ENCODE measurements around the gene CLBA1. TPM values are rescaled to one million over a fixed set of nuclear protein-coding genes. Genes with fewer than 3 reads are reported as not detected.

CLBA1 gene
- total and polyA plus RNA-seq, 2 donors (not counting 1 experiment from before 2014, with no cell fraction given): 11.3 to 11.7 TPM

DNA sequence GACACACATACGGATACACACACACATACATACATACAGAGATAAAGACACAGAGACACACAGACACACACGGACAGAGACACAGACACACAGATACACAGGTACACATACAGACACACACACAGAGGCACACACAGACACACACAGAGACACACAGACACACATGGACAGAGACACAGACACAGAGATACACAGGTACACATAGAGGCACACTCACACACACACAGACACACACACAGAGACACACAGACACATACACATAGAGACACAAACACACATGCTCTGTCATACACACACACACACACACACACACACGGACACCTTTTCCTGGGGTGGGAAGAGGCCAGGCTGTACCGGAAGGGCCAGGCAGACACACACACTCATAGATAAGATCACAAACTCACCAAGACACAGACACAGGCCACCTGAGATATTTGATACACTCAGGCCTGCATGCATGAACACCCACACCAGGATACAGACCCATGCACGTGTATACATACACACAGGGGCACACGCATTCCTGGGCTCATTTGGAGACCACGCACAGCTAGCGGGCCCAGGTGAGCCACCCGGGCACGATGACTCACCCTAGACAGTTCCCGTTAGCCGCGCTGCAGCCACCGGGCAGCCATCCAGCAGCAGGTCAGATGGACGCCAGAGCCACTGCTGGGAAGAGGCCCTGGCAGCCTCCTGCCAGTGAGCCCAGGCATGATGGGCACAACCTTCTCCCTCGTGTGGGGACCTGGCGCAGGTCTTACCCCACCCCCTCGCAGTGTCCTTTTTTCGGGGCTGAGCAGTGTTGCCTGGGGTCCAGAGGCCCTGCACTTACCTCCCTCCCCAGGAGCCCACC lies 5.6 kb upstream of the CLBA1 start:
- Histone ChIP-seq H3K4me1 (ENCODE audit: control insufficient read depth, extremely low read depth, insufficient read depth, low read length) (peaks cover 12% of the 10 kb centered on the region), H3K27ac (ENCODE audit: insufficient read depth, low read length) (no peak overlapping the region), H3K36me3 (ENCODE audit: control insufficient read depth, insufficient read depth, low read length) (no peaks in the 10 kb centered on the region), H3K4me2 (ENCODE audit: extremely low read depth, insufficient read depth, low read length) (no peak overlapping the region), H3K79me2 (ENCODE audit: control insufficient read depth, insufficient read depth, low read length) (no peaks in the 10 kb centered on the region), H3K27me3 (ENCODE audit: control insufficient read depth, insufficient read depth, low read length) (no peaks in the 10 kb centered on the region), H3K9me3 (ENCODE audit: control insufficient read depth, insufficient read depth, low read depth, low read length) (no peaks in the 10 kb centered on the region), H4K20me1 (ENCODE audit: control insufficient read depth, extremely low read depth, insufficient read depth, low read length) (no peaks in the 10 kb centered on the region), H3K9ac (ENCODE audit: insufficient read depth, low read length) (no peak overlapping the region), H2AFZ (ENCODE audit: low read length) (no peak overlapping the region), H3K4me3 (replicated peaks in 1 of 4; ENCODE audit: control extremely low read depth in 1 of 4, insufficient read depth in 1 of 4, low read depth in 3 of 4, low read length in 4 of 4) (no peak overlapping the region)
- TF ChIP-seq EZH2 (IDR thresholded peaks at IDR 0.05; ENCODE audit: low read length, missing control alignments): no peak
- TF ChIP-seq, protein P1, sequence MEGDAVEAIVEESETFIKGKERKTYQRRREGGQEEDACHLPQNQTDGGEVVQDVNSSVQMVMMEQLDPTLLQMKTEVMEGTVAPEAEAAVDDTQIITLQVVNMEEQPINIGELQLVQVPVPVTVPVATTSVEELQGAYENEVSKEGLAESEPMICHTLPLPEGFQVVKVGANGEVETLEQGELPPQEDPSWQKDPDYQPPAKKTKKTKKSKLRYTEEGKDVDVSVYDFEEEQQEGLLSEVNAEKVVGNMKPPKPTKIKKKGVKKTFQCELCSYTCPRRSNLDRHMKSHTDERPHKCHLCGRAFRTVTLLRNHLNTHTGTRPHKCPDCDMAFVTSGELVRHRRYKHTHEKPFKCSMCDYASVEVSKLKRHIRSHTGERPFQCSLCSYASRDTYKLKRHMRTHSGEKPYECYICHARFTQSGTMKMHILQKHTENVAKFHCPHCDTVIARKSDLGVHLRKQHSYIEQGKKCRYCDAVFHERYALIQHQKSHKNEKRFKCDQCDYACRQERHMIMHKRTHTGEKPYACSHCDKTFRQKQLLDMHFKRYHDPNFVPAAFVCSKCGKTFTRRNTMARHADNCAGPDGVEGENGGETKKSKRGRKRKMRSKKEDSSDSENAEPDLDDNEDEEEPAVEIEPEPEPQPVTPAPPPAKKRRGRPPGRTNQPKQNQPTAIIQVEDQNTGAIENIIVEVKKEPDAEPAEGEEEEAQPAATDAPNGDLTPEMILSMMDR (conservative IDR thresholded peaks at IDR 0.05 in 1 of 2, IDR thresholded peaks at IDR 0.05 in 1 of 2; ENCODE audit: low read depth in 1 of 2, low read length in 2 of 2): no peak
- DNase-seq (ENCODE audit: low read depth in 2 of 2): peak; percentile 18 to 67

DNA sequence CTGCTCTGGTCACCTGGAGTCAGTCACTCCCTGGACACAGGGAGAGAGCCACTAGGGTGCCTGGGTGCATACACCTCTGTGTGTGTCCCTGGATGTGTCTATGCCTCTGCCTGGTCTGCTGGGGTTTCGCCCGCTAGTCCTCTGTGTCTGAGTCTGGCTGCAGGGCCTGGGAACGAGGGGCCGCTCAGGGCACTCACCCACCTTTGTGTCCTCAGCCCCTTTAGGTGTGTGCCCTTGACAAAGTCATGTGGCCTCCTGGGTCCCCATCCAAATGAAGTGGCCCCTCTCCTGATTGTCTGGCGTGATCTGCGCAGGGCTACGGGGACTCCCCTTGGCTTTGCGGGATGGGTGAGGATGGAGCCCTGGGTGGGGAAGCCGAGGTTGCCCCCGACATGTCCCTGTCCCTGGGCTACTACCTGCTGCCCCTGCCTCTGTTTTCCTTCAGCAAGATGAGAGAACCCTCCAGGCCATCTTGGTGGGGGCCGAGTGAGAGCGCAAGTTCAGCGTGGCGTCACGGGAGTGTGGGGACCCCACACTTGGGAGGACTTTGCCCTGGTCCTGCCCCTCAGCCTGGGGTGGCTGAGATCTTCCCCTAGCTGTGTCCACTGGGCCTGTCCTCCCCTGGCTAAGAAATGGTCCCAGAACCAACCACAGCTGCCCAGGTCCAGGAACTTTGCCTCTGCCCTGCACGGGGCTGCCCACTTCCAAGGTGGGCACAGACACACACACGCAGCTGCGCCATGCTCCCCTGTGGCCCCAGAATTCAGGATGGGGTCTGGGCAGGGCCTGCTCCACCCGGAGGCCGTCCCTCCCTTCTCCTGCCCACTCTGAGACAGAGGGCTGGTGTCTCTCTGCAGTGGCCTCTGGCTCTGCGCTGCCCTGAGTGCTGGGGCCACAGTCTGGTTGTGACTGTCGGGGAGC lies 4.7 kb upstream of the CLBA1 start:
- no peaks in the 10 kb centered on the region for H3K27me3 ChIP-seq (ENCODE audit: control insufficient read depth, insufficient read depth, low read length)
- peaks cover 8% of the 10 kb centered on the region for H3K4me1 ChIP-seq (ENCODE audit: control insufficient read depth, extremely low read depth, insufficient read depth, low read length)
- H3K4me3 ChIP-seq (replicated peaks in 1 of 4; ENCODE audit: control extremely low read depth in 1 of 4, insufficient read depth in 1 of 4, low read depth in 3 of 4, low read length in 4 of 4): no peak overlapping the region
- H3K9me3 ChIP-seq (ENCODE audit: control insufficient read depth, insufficient read depth, low read depth, low read length): no peaks in the 10 kb centered on the region
- TF ChIP-seq, protein P1 (conservative IDR thresholded peaks at IDR 0.05 in 1 of 2, IDR thresholded peaks at IDR 0.05 in 1 of 2; ENCODE audit: low read depth in 1 of 2, low read length in 2 of 2): no peak
- TF ChIP-seq EZH2 (IDR thresholded peaks at IDR 0.05; ENCODE audit: low read length, missing control alignments): no peak
- DNase-seq (ENCODE audit: low read depth in 2 of 2): no peak
- no peak overlapping the region for H3K9ac ChIP-seq (ENCODE audit: insufficient read depth, low read length)
- no peaks in the 10 kb centered on the region for H4K20me1 ChIP-seq (ENCODE audit: control insufficient read depth, extremely low read depth, insufficient read depth, low read length)
- no peak overlapping the region for H3K4me2 ChIP-seq (ENCODE audit: extremely low read depth, insufficient read depth, low read length)
- H3K27ac ChIP-seq (ENCODE audit: insufficient read depth, low read length): no peak overlapping the region
- no peaks in the 10 kb centered on the region for H3K36me3 ChIP-seq (ENCODE audit: control insufficient read depth, insufficient read depth, low read length)
- H2AFZ ChIP-seq (ENCODE audit: low read length): no peak overlapping the region
- no peaks in the 10 kb centered on the region for H3K79me2 ChIP-seq (ENCODE audit: control insufficient read depth, insufficient read depth, low read length)

Measured in fibroblast of lung (primary cell).